ENCODE data around the gene RRAS. TPM values are rescaled to one million over a fixed set of nuclear protein-coding genes. Genes with fewer than 3 reads are reported as not detected.
"Not testable (repeated sequence)": the region's sequence is repeated elsewhere in the genome, so short reads cannot be mapped to it uniquely, and the experiment has no call there.

RRAS gene
- total RNA-seq, 6 donors from 2014 or later: 81.7 to 160 (median 107) TPM

DNA sequence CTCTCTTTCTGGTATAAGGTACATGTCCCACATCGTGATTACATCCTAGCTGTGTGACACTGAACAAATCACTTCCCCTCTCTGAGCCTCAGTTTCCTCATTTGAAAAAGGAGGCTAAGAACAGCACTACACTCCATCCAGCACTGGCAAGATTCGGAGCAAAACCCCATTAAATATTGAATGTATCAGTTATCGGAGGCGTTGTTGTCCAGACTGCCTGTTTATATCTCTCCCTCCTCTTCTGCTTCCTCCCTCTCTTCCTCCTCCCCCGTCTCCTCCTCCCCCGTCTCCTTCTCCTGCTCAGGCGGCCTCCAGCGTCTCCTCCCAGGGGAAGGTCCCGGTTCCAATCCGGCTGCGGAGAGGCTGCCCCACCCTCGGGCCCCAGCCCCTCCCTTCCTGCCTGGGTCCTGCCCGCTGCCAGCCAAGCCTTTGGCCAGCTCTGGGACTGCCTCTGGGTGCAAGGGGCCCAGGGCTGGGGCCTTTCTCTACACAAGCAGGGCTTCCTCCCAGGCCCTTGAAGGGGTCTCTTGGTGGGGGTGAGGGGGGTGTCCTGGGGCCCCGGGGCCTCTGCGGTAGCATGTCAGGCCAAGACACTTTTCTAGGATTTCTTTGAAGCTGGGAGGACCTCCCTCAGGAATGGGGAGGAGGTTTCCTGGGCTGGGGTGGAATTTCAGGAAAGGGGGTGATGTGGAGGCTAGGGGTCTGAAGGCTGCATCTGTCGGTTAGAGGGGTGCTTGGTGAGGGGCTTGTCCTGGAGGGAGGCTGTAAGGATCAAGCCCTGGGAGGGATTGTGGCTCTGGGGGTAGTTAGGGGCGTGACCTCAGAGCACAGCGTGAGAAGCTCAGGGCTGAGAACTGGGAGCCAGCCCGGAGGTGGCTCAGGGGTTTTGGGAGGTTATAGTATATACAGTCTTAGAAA is 1.9 kb downstream of the RRAS start:
- H3K4me3 ChIP-seq: peak overlapping the region; percentile 60 to 98 (median 82)
- peak overlapping the region; percentile 95 to 100 (median 100) for H3K27ac ChIP-seq
- peaks cover 0 to 21% (median 5%) of the 10 kb centered on the region in 4 donors for H3K36me3 ChIP-seq
- WGBS, 2 donors: 3 to 7% methylated on average over 17 to 19 of the region's 19 CpGs
- DNase-seq: peak; percentile 90
- H3K9me3 ChIP-seq: no peaks in the 10 kb centered on the region
- TF ChIP-seq EP300 (IDR thresholded peaks at IDR 0.05) (no peak), POLR2AphosphoS5 (IDR thresholded peaks at IDR 0.05) (peak in 1 of 2 donors; percentile 82), POLR2A (IDR thresholded peaks at IDR 0.05) (peak in 2 of 4 donors; percentile 17 to 49)
- TF ChIP-seq, protein P1, sequence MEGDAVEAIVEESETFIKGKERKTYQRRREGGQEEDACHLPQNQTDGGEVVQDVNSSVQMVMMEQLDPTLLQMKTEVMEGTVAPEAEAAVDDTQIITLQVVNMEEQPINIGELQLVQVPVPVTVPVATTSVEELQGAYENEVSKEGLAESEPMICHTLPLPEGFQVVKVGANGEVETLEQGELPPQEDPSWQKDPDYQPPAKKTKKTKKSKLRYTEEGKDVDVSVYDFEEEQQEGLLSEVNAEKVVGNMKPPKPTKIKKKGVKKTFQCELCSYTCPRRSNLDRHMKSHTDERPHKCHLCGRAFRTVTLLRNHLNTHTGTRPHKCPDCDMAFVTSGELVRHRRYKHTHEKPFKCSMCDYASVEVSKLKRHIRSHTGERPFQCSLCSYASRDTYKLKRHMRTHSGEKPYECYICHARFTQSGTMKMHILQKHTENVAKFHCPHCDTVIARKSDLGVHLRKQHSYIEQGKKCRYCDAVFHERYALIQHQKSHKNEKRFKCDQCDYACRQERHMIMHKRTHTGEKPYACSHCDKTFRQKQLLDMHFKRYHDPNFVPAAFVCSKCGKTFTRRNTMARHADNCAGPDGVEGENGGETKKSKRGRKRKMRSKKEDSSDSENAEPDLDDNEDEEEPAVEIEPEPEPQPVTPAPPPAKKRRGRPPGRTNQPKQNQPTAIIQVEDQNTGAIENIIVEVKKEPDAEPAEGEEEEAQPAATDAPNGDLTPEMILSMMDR (IDR thresholded peaks at IDR 0.05): no peak
- H3K4me1 ChIP-seq: peaks cover 49 to 83% (median 58%) of the 10 kb centered on the region in 4 donors
- ATAC-seq (ENCODE audit: low FRiP score in 2 of 2): peak in 1 of 2 donors; percentile 16
- H3K27me3 ChIP-seq: no peaks in the 10 kb centered on the region

DNA sequence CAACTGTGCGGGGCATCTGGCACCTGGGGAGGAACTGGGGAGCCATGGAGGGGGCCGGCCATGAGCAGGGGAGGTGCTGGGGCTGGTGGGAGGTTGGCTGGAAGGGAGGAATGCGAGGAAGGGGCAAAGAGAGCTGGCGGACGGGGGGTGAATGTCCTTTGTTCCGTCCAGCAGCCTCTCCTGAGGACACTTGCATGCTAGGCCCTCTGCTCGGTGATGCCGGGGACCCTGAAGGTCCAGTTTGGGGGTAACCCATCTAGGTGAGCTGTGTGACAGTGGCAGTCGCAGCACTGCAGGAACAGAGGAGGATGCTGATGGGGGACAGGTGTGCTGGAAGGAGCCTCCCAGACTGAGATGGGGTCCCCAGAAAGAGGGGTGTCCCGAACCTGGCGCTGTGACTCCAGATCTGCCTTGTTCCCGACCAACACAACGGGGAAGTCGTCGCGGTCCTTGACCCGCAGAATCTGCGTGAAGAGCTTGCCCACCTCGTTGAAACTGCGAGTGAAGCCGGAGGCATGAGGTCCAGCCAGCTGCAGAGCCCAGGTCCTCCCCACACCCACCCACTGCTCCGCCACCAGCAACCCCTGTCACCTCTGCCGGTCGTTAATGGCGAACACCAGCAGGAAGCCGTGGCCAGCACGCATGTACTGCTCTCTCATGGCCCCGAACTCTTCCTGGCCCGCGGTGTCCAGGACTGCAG is 3.6 kb downstream of the RRAS start:
- H3K27ac ChIP-seq: peak overlapping the region; percentile 35 to 100 (median 75)

DNA sequence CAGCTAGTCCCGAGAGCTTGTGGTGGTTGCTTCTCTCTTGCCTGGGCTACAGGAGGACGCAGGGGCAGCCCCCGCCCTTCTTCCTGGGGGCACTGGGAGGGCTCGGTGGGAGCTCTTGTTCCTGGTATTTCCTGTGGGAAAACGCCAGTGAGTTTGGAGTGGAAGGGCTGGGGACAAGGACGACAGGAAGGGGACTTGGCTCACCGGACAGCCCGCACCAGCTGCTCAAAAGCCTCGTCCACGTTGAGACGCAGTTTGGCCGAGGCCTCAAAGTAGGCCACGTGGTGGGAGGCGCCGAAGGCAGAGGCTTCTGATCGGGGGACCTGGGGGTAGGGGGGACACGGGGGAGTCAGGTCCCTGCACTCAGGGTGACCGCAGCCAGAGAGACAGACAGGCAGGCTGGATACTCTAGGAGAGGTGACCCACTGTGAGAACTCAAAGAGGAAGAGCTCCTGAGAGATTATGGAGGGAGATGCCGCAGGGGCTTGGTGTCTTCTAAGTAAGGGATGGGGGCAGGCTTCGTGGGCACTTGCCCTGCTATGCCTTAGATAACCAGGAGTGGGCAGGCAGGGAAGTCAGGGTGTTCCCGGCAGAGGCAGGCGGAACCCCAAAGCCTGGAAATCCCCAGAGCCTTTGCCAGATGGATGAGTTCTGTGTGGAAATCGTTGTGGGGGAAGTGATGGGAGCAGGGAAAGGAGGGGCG is 4.3 kb downstream of the RRAS start:
- peak overlapping the region; percentile 55 to 100 (median 77) for H3K27ac ChIP-seq

More for the DNA sequence above, 3.6 kb downstream of the RRAS start:
- DNase-seq: peak in 1 of 2 donors; percentile 67
- no peak overlapping the region for H3K4me3 ChIP-seq
- WGBS, 2 donors: 79 to 85% methylated on average over 18 to 26 of the region's 30 CpGs
- ATAC-seq (ENCODE audit: low FRiP score in 2 of 2): no peak
- no peaks in the 10 kb centered on the region for H3K9me3 ChIP-seq
- peaks cover 0 to 21% (median 5%) of the 10 kb centered on the region in 4 donors for H3K36me3 ChIP-seq
- no peaks in the 10 kb centered on the region for H3K27me3 ChIP-seq
- TF ChIP-seq, protein P1 (IDR thresholded peaks at IDR 0.05): no peak
- no peak for TF ChIP-seq EP300 (IDR thresholded peaks at IDR 0.05)
- TF ChIP-seq POLR2A (IDR thresholded peaks at IDR 0.05): no peak
- TF ChIP-seq POLR2AphosphoS5 (IDR thresholded peaks at IDR 0.05): no peak
- H3K4me1 ChIP-seq: peaks cover 53 to 83% (median 56%) of the 10 kb centered on the region in 4 donors

DNA sequence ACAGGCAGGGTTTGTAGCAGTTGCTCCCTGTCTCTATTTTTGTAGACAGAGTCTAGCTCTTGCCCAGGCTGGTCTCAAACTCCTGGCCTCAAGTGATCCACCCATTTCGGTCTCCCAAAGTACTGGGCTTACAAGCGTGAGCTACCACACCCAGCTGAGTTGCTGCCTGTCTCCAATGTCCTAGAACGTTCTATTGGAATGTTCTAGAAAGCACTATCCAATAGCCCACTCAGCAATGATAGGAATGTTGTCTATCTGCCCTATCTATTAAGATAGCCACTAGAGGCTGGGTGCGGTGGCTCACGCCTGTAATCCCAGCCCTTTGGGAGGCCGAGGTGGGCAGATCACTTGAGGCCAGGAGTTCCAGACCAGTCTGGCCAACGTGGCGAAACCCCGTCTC is 6.7 kb downstream of the RRAS start:
- not testable (repeated sequence) for ATAC-seq (ENCODE audit: low FRiP score in 2 of 2); H3K9me3 ChIP-seq; H3K4me3 ChIP-seq; H3K27me3 ChIP-seq; DNase-seq
- WGBS, 2 donors: 61 to 86% methylated on average over 6 to 9 of the region's 9 CpGs
- peaks cover 39 to 68% (median 56%) of the 10 kb centered on the region in 4 donors for H3K4me1 ChIP-seq
- peak overlapping the region in 2 of 4 donors; percentile 95 to 100 for H3K27ac ChIP-seq
- H3K36me3 ChIP-seq: peaks cover 0 to 21% (median 5%) of the 10 kb centered on the region in 4 donors

More for the DNA sequence above, 4.3 kb downstream of the RRAS start:
- Histone ChIP-seq H3K9me3 (no peaks in the 10 kb centered on the region), H3K36me3 (peaks cover 0 to 21% (median 5%) of the 10 kb centered on the region in 4 donors), H3K4me1 (peaks cover 51 to 81% (median 60%) of the 10 kb centered on the region in 4 donors), H3K27me3 (no peaks in the 10 kb centered on the region), H3K4me3 (no peak overlapping the region)
- no peak for ATAC-seq (ENCODE audit: low FRiP score in 2 of 2)
- TF ChIP-seq, protein P1 (IDR thresholded peaks at IDR 0.05): peak in 2 of 6 experiments; percentile 9 to 20
- TF ChIP-seq POLR2AphosphoS5 (IDR thresholded peaks at IDR 0.05) (peak in 1 of 2 donors; percentile 8), POLR2A (IDR thresholded peaks at IDR 0.05) (no peak), EP300 (IDR thresholded peaks at IDR 0.05) (no peak)
- DNase-seq: peak in 1 of 2 donors; percentile 33
- WGBS, 2 donors: 40 to 54% methylated on average over 19 to 24 of the region's 24 CpGs

Data from upper lobe of left lung (tissue), 6 donors.